Sciatic nerve (tissue), 2 donors: Measurements from ENCODE around the gene EXD3. TPM values are rescaled to one million over a fixed set of nuclear protein-coding genes. Genes with fewer than 3 reads are reported as not detected.
A peak's percentile ranks its signal among the peaks of the same experiment; 100 is the strongest.

Source experiments
- ATAC-seq: fragments of 200-7000 bp; cut with Tn5 transposase; one replicate; pipeline ENCODE4 v1.9.1; 2020; ENCODE audit warnings: mild to moderate bottlenecking, moderate library complexity
- DNase-seq: peaks from one replicate; pipeline ENCODE4 v3.0.0-alpha.2; 2020; ENCODE audit warnings: low spot score
- intact Hi-C: fragments of 100-400 bp; cut with DNase I; formaldehyde crosslinking; loops from one replicate; pipeline ENCODE4 v1.14.2; 2022
- total RNA-seq: library from RNA; stranded (reverse); fragmentation: NEBNext Ultra II Directional; extraction: Animal tissue kit (Norgen Biotek cat#: 25700); gene quantifications from one replicate; pipeline ENCODE4 v1.2.1, GENCODE V29; 2021
- donor health status: DM: no; HTN: no; CAD: no.
- donor health status: DM: no; HTN: no; CAD: no.

Gene EXD3
- total RNA-seq, 1 donor from 2014 or later: 48.1 TPM

DNA sequence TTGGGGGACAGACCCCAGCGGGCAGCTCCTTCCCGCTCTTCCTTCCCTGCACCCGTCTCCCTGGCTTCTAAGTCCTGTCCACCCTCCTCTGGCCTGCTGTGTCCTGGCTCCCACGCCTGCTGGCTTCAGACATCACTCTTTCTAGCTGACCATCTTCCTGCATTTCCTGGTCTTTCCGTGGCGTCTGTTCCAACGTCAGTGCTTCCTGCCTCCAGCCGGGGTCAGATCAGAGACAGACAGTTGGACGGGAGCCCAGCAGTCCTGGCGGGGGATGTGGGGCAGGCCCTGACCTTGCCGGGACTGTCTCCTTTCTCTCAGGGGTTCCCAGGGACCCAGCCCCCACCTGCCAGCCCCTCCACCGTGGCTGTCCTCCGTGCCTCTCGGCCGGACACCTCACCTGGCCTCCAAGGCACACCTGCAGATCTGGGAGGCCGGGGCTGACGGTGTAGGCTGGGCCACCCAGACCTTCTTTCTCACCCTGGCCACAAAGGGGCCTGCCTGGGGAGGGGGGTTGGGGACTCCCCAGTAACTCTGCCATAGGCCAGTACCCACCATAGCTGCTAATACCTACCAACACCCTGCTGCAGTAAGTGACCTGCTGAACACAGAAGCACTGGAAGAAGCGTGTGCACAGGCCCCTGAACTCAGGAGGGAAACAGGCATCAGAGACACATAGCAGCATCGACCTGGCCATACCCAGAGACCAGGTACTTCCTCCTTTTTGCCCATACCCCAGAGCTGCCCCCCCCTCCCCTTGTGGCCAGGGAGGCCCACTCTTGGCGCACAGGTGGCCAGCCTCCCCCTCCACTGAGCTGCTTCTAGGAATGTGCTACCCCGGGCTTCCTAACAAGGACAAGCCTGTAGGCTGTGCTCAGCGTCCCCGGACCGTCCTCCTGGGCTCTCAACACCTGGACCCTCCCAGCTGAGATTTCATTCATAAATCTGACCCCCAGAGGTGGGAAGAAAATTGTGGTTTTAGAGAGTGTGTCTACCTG, 126.0 kb downstream of the EXD3 start:
- intact Hi-C loops: no loop called here
- DNase-seq (no peak), ATAC-seq (peak; percentile 11)

- ATAC-seq (peak; percentile 4), DNase-seq (no peak)
- intact Hi-C loops: no loop called here
These were observed 126.9 kb downstream of the EXD3 start for GRCh38 chr9:137295849-137296669.

DNA sequence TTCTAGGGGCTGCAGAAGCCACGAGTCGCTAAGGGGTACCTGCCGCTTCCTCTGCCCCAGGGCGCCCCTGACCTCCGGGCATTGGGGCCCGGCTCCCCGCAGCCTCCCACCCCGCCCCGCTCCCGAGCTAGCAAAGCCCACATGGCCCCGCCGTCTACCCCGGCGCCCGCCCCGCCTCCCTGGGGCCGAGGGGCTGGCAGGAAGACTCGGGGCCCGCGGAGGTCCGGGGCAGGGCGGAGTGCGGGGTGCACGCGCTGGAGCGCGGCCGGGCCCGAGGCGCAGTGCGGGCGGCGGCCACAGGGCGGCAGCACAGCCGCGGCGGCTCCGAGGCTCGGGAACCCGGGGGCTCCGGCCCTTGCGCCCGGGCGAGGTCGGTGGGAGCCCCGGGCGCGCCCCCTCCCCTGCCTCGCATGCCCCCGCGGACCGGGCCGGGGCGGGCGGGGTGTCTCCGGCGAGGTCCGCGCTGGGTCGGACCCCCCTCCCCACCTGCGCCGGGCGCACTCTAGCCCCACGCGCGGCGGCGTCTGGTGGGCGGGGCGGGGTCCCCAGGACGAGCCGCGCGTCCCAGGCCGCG, 127.6 kb downstream of the EXD3 start:
- ATAC-seq: no peak

GRCh38 chr9:137294681-137295237, 128.2 kb downstream of the EXD3 start:
- ATAC-seq (no peak), DNase-seq (no peak)
- intact Hi-C loops: no loop called here

More for the DNA sequence above, 127.6 kb downstream of the EXD3 start:
- no peak for DNase-seq
- intact Hi-C loops: no loop called here

- ATAC-seq (peak; percentile 21), DNase-seq (no peak)
- intact Hi-C loops: no loop called here
These were observed 128.8 kb downstream of the EXD3 start for GRCh38 chr9:137294091-137294680.

DNA sequence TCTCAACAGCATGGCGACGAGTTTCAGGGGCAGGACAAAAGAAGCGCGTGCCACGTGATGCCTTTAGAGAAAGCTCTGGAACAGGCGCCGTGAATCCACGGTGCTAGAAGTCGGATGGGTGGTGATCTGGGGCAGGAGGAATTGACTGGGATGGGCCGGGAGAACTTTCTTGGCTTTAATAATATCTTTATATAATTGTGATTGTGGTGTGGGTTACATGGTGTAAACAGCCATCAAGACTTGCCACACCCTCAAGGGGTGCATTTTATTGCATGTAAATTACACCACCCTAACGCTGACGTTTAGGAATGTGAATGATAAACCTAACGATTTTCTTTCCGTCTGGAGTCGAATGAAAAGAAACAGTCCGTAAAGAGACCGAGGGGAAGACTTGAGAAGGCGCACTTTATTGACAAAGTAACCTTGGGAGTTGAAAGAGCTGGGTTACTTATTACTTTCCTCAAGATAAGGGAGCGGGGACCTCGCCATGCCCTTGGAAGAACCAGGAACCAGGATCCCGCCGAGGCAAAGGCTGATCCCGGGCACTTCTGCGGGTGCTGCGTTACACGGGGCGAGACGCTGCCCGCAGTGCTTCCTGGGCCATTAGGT, 129.4 kb downstream of the EXD3 start:
- no peak for ATAC-seq
- intact Hi-C loops: no loop called here
- DNase-seq: no peak

DNA sequence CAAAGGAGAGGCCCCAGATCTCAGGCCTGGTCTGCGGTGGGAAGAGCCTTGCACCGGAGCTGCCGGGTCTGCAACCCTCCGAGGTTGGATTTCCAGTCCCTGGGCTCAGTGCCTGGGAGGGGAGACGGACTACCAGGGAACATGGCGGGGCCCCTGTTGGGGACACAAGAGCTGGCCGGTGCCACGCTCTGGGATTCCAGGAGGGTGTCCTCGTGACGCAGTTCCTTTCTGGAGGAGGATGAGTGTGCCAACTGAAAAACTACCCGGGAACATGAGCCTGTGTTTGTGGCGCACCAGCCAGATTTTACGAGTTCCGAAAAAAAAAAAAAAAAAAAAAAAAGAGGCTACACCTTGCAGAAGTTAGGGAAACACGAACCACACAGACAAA, 129.9 kb downstream of the EXD3 start:
- DNase-seq (no peak), ATAC-seq (no peak)
- intact Hi-C loops: no loop called here

- intact Hi-C loops: no loop called here
- DNase-seq: no peak
- peak; percentile 59 for ATAC-seq
These were observed 136.0 kb downstream of the EXD3 start for GRCh38 chr9:137286975-137287383.

DNA sequence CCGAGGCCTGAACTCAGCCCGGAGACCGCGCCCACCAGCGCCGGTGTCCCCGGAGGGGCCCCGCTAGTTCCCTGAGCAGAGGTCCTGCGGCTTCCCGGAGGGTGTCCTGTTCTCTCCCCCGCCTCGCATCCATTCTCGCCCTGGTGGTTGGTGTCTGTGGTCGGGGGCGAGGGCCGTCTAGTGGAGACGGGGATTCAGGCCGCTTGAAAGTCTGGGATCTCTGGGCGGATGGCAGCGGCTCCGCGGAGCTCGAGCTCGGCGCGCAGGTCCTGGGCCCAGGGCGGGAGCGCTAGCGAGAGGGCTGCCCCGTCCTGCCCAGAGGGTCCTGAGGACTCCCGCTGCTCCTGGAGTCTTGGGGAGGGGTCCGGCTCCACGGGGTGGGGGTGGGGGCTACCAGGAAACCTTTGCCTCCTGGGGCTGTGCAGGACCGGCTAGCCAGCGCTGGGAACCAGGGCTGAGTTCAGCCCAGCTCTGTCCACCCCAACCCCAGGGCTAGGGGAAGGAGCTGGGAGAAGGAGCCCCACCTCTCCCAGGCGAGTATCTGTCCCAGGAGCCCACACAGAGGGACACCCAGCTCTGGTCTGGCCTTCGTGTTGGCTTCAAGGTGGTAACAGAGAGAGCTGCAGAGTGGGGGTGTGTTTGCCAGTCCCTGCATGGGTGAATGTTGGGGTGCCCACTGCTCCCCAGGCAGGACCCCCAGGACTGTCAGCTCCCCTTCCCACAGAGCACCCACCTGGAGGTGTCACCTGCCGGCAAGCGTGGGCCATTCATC, 141.4 kb downstream of the EXD3 start:
- intact Hi-C loops: no loop called here
- ATAC-seq (no peak), DNase-seq (no peak)

GRCh38 chr9:137280474-137281344, 142.3 kb downstream of the EXD3 start:
- intact Hi-C loops: no loop called here
- DNase-seq (no peak), ATAC-seq (no peak)

DNA sequence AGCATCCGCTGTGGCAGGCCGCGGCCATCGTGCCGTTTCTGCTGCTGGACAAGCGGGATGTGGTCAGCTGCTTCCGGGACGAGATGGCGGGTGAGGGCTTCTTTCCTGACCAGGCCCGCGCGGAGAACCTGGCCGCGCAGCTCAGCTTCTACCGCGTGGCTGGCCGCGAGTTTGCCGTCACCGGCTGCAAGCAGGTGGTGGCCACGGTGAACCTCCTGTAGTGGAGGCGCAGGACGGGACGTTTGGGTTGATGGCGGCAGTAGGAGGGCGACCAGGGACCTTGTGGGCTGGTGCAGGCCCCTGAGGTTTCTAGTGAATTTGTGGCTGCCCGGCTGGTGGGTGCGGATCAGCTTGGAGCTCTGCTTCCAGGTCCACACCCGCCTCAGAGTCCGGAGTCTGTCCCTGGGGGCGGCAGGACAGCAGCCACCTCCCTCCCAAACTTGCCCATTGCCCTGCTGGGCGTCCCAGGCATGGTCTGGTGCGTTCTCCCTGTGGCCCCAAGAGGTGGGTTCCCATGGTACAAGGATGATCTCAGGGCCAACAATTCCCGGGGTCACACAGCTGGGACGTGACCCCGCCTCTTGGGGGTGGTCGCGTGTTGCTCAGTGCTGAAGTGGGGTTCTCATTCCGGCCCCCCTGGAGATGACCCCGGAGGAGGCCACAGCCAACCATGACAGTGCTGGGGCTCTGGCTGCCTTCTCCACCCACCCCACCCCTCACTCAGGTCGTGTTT, 143.1 kb downstream of the EXD3 start:
- DNase-seq (no peak), ATAC-seq (no peak)
- intact Hi-C loops: no loop called here

DNA sequence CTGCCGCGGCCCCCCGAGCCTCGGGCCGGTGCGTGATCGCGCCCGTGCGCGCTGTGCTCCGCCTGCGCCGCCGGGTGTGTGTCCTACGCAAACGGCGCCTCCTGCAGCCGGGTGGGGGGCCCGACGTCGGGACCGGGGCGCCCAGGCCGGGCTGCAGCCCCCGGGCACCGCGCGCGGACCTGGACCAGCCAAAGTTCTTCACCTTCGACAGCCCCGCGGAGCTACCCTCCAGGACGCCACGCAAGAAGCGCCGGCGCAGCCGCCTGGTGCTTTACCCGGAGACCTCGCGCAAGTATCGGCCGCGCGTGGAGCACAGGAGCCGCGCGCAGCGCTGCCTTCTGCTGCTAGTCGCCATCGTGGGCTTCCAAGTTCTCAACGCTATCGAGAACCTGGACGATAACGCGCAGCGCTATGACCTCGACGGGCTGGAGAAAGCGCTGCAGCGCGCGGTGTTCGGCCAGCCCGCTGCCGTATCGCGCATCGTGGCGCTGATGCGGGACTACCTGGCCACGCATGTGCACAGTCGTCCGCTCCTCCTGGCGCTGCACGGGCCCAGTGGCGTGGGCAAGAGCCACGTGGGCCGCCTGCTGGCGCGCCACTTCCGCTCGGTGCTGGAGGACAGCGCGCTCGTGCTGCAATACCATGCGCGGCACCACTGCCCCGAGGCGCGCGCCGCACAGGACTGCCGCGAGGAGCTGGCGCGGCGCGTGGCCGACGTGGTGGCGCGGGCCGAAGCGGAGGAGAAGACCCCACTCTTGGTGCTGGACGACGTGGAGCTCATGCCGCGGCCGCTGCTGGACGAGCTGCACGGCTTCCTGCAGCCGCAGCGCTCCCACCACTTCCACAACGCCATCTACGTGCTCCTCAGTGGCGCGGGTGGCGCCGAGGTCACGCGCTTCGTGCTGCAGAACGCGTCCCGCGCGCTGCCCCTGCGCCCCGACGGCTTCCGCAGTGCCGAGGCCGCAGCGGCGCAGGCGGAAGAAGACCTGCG, 143.9 kb downstream of the EXD3 start:
- no peak for ATAC-seq
- intact Hi-C loops: no loop called here
- no peak for DNase-seq

- ATAC-seq (no peak), DNase-seq (no peak)
- intact Hi-C loops: no loop called here
These were observed 144.8 kb downstream of the EXD3 start for GRCh38 chr9:137278061-137278701.

GRCh38 chr9:137277329-137278041, 145.5 kb downstream of the EXD3 start, which contains the start of gene TOR4A:
Gene TOR4A, plus strand, starts transcription at chr9:137277726. Its CDS starts 964 bp downstream, at chr9:137278690.
- ATAC-seq (peak; percentile 73), DNase-seq (peak; percentile 82)
- intact Hi-C loops: no loop called here
